ENCODE results near the gene ZNF414. TPM values are rescaled to one million over a fixed set of nuclear protein-coding genes. Genes with fewer than 3 reads are reported as not detected.

ZNF414 gene
- polyA plus RNA-seq, 1 experiment: 2.0 TPM

DNA sequence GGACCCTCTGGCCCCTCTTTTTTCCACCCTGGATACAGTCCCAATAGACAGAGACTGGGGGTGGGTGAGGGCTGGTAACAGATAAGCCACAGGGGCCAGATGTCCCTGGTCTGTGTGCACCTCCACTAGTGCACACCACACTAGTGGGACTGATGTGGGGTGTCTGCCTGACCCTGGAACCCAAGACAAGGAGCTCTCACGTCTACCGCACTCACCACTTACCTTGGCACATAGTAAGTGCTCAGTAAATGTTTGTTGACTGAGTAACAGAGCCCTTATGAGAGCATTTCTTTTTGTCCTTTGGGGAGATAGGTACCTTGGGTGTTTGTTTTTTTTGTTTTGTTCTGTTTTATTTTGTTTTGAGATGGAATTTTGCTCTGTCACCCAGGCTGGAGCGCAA lies 23.1 kb upstream of the ZNF414 start:
- ChIA-PET POLR2A (no interaction called here), CTCF (no interaction called here)
- Histone ChIP-seq H3K27me3 (ENCODE audit: control insufficient read depth, insufficient read depth, low read length) (no peaks in the 10 kb centered on the region), H3K4me3 (ENCODE audit: low read depth, low read length) (no peak overlapping the region), H3K27ac (ENCODE audit: low read depth, low read length) (no peak overlapping the region), H3K9me3 (ENCODE audit: control insufficient read depth, insufficient read depth, low read length) (no peaks in the 10 kb centered on the region)
- TF ChIP-seq, protein P1, sequence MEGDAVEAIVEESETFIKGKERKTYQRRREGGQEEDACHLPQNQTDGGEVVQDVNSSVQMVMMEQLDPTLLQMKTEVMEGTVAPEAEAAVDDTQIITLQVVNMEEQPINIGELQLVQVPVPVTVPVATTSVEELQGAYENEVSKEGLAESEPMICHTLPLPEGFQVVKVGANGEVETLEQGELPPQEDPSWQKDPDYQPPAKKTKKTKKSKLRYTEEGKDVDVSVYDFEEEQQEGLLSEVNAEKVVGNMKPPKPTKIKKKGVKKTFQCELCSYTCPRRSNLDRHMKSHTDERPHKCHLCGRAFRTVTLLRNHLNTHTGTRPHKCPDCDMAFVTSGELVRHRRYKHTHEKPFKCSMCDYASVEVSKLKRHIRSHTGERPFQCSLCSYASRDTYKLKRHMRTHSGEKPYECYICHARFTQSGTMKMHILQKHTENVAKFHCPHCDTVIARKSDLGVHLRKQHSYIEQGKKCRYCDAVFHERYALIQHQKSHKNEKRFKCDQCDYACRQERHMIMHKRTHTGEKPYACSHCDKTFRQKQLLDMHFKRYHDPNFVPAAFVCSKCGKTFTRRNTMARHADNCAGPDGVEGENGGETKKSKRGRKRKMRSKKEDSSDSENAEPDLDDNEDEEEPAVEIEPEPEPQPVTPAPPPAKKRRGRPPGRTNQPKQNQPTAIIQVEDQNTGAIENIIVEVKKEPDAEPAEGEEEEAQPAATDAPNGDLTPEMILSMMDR (IDR thresholded peaks at IDR 0.05; ENCODE audit: low read depth, low read length): no peak
- DNase-seq (ENCODE audit: low read depth, low spot score): no peak

DNA sequence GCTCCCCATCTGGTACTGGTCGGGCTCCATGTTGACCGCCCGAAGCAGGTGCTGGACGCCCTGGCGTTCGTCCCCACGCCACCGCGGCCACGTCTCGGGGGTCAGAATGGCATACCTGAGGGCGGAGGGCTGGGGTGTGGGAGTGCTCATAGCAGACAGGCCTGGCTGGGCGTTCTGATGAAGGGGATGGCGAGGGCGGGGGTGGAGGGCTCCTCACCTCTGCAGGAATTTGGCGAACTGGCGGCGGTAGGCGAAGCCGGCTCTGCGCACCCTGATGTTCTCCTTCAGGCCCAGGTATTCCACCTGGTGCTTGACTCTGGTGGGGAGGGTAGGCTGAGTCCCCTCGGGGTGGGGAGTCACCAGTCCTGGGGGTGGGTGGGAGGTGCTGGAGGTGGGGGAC lies 22.3 kb upstream of the ZNF414 start:
- DNase-seq (ENCODE audit: low read depth, low spot score): no peak
- H3K9me3 ChIP-seq (ENCODE audit: control insufficient read depth, insufficient read depth, low read length): no peaks in the 10 kb centered on the region
- no peak overlapping the region for H3K4me3 ChIP-seq (ENCODE audit: low read depth, low read length)
- ChIA-PET POLR2A (no interaction called here), CTCF (no interaction called here)
- H3K27me3 ChIP-seq (ENCODE audit: control insufficient read depth, insufficient read depth, low read length): no peaks in the 10 kb centered on the region
- H3K27ac ChIP-seq (ENCODE audit: low read depth, low read length): no peak overlapping the region
- TF ChIP-seq, protein P1 (IDR thresholded peaks at IDR 0.05; ENCODE audit: low read depth, low read length): no peak

DNA sequence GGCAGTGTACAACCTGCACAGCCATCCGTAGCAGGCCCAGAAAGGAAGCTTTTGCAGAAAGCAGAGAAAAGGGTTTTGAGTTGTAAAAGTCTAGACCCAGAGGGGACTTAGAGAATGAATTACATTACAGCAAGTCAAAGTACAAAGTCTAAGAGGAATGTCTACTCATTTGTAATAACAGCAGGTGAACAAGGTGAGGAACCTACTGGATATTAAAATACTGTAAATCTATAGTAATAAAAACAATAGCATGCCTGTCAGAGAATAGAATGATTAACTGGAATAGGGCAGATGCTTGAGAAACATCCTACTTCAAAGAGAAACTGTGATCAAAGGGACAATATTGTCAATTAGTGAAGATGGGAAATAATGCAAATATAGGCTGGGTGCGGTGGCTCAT lies 18.3 kb upstream of the ZNF414 start:
- H3K4me3 ChIP-seq (ENCODE audit: low read depth, low read length): no peak overlapping the region
- no peaks in the 10 kb centered on the region for H3K27me3 ChIP-seq (ENCODE audit: control insufficient read depth, insufficient read depth, low read length)
- ChIA-PET CTCF (interaction anchor here (2.0 kb wide), 1 partner anchor 48 kb away, joined by 11 read pairs; no protein-coding TSS in a partner anchor), POLR2A (no interaction called here)
- TF ChIP-seq, protein P1 (IDR thresholded peaks at IDR 0.05; ENCODE audit: low read depth, low read length): no peak
- no peak for DNase-seq (ENCODE audit: low read depth, low spot score)
- no peak overlapping the region for H3K27ac ChIP-seq (ENCODE audit: low read depth, low read length)
- peaks cover 5% of the 10 kb centered on the region; the same call in 1 of the 2 replicates for H3K9me3 ChIP-seq (ENCODE audit: control insufficient read depth, insufficient read depth, low read length)

DNA sequence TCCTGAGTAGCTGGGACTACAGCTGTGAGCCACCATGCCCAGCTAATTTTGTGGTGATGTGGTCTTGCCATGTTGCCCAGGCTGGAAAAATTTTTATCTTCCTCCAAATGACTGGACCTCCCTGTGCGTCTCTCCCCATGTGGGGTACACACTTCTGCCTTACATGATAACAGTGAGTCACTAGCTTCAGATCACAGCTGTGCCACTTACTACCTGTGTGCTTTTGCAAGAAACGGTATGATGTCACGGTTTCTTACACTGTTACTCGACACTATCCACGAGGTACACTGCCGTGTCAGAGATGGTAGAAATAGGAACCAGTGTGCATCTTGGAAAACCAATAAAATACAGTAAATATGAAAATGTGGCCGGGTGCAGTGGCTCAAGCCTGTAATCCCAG lies 17.5 kb upstream of the ZNF414 start:
- no peak for DNase-seq (ENCODE audit: low read depth, low spot score)
- ChIA-PET POLR2A (no interaction called here), CTCF (interaction anchor here (1.1 to 2.0 kb wide), 2 partner anchors 49 to 118 kb away, joined by 4 to 11 read pairs; partner anchors contain the start of gene MARCHF2)
- TF ChIP-seq, protein P1 (IDR thresholded peaks at IDR 0.05; ENCODE audit: low read depth, low read length): no peak
- Histone ChIP-seq H3K4me3 (ENCODE audit: low read depth, low read length) (no peak overlapping the region), H3K27ac (ENCODE audit: low read depth, low read length) (no peak overlapping the region), H3K27me3 (ENCODE audit: control insufficient read depth, insufficient read depth, low read length) (no peaks in the 10 kb centered on the region), H3K9me3 (ENCODE audit: control insufficient read depth, insufficient read depth, low read length) (peaks cover 5% of the 10 kb centered on the region; the same call in 1 of the 2 replicates)

DNA sequence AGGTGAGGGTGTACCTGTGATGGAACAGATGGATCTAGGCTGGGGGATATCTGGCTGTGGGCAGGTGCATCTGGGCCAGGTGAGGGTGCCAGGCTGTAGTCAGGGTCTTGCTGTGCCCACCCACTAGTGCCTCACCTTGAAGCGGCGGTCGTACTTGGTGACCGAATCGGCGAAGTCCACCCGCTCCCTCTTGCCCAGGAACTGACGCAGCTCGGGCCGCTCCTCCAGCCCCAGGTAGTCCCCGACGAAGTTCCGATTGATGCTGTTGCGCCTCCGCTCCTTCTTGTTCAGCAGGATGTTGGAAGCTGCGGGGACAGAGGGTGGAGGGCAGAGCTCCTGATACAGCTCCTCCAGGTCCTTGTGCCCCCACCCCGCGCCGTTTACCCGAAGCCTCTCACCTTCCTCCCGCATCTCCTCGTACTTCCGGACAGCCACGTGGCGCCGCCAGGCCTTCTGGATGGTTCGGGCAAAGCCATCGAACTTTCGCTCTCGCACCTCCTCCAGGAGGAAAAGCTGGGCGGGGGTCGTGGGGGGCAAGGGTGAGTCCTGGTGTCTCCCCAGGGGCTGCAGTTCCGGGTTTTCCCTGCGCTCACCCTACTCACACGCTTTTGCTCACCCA lies 16.2 kb upstream of the ZNF414 start:
- ChIA-PET CTCF (interaction anchor here (1.2 to 1.7 kb wide), 2 partner anchors 51 to 52 kb away, joined by 4 read pairs; no protein-coding TSS in a partner anchor), POLR2A (no interaction called here)
- TF ChIP-seq, protein P1 (IDR thresholded peaks at IDR 0.05; ENCODE audit: low read depth, low read length): no peak
- Histone ChIP-seq H3K27ac (ENCODE audit: low read depth, low read length) (no peak overlapping the region), H3K27me3 (ENCODE audit: control insufficient read depth, insufficient read depth, low read length) (no peaks in the 10 kb centered on the region), H3K9me3 (ENCODE audit: control insufficient read depth, insufficient read depth, low read length) (peaks cover 5% of the 10 kb centered on the region; the same call in 1 of the 2 replicates), H3K4me3 (ENCODE audit: low read depth, low read length) (no peak overlapping the region)
- DNase-seq (ENCODE audit: low read depth, low spot score): no peak

Data from AG04450 (cell line).